Stimulated activated CD8-positive, alpha-beta memory T cell treated with anti-CD3 and anti-CD28 coated beads, Interleukin-7, amount 100 ng/mL, for 1 hour (primary cell): ENCODE measurements around the gene LUC7L2.
A peak's percentile ranks its signal among the peaks of the same experiment; 100 is the strongest.
"Not testable (repeated sequence)": the region's sequence is repeated elsewhere in the genome, so short reads cannot be mapped to it uniquely, and the experiment has no call there.

Experiments used
- DNase-seq, 2 donors: peaks; one replicate each; pipeline ENCODE4 v3.0.0-alpha.2; 2020; ENCODE audit warnings: low read depth in 2 of 2

The LUC7L2 gene

DNA sequence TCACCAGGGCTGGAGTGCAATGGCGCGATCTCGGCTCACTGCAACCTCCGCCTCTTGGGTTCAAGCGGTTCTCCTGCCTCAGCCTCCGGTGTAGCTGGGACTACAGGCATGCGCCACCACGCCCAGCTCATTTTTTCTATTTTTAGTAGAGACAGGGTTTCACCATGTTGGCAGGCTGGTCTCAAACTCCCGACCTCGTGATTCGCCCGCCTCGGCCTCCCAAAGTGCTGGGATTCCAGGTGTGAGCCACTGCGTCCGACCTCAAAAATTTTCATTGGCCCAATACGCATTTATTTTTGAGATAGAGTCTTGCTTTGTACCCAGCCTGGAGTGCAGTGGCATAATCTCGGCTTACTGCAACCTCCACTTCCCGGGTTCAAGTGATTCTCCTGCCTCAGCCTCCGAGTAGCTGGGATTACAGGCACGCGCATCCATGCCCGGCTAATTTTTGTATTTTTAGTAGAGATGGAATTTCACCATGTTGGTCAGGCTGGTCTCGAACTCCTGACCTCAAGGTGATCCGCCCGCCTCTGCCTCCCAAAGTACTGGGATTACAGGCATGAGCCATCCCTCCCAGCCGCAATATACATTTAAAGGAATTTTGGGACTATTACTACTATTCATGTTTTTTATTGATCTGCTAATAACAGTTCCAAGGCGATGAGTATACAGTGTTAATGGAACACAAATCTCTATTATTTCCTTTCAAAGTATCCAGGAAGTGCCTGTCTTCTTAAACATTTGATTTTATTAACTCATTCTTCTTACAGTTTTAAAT lies 1.8 kb upstream of the LUC7L2 start:
- not testable (repeated sequence) for DNase-seq

GRCh38 chr7:139358541-139359365 lies 941 bp upstream of the LUC7L2 start:
- no peak for DNase-seq

- DNase-seq = peak; percentile 93 to 94
These were observed 685 bp downstream of the LUC7L2 start for GRCh38 chr7:139360210-139360947.

GRCh38 chr7:139360948-139361307 lies 1.2 kb downstream of the LUC7L2 start:
- no peak for DNase-seq

GRCh38 chr7:139361523-139361922 lies 1.8 kb downstream of the LUC7L2 start:
- DNase-seq = no peak

DNA sequence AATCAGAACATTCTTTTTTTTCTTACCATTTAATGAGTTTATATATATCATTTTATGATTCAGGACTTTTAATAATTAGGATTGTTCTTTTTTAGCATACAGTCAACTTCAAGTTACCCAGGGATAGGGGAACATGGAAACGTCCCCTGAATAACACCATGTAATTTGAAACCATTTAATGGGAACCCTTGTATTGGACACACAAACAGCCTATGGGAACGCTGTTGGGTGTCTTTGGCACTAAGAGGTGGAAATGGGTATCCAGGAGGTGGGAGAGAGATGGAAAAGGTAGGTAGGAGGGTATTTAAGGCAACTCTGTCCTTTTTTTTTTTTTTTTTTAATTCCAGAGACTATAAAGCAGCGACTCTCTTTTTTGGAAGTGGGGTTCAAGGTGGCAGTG lies 2.6 kb downstream of the LUC7L2 start:
- no peak for DNase-seq

DNA sequence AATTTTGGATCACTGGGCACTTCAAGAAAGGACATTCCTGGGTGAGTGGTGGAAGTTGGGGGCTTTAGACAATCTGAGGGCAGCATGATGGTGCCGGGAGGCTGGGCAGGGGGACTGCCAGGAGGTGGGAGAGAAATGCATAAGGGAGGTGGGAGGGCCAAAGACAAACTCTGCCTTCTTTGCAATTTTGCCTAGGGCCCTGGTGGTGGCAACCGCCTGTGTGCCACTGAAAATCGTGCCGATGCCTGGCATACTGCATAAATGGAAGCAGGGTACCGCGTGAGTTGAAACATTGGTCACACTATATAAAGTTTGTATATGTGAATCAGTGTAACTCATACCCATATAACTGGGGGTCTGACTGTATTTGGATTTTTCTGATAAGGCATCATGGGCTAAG lies 3.3 kb downstream of the LUC7L2 start:
- DNase-seq = no peak

- DNase-seq = no peak
These were observed 5.6 kb downstream of the LUC7L2 start for GRCh38 chr7:139365336-139365735.

DNA sequence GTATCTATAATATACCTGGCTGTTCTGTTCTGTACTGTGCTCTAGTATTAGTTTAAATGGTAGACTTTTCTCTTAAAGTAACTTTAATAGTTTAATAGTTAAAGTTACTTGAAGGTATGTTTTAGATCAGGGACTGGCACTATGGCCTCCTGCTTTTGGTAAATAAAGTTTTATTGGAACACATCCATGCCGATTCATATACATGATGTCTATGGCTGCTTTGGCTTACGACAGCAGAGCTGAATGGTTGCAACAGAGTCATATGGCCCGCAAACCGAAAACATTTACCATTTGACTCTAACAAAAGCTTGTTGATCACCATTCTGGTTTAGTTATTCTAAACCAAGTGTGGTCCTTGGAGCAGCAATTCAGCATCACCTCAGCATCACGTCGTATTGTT lies 6.7 kb downstream of the LUC7L2 start:
- DNase-seq = no peak

- DNase-seq = no peak
These were observed 7.9 kb downstream of the LUC7L2 start for GRCh38 chr7:139367438-139368155.

DNA sequence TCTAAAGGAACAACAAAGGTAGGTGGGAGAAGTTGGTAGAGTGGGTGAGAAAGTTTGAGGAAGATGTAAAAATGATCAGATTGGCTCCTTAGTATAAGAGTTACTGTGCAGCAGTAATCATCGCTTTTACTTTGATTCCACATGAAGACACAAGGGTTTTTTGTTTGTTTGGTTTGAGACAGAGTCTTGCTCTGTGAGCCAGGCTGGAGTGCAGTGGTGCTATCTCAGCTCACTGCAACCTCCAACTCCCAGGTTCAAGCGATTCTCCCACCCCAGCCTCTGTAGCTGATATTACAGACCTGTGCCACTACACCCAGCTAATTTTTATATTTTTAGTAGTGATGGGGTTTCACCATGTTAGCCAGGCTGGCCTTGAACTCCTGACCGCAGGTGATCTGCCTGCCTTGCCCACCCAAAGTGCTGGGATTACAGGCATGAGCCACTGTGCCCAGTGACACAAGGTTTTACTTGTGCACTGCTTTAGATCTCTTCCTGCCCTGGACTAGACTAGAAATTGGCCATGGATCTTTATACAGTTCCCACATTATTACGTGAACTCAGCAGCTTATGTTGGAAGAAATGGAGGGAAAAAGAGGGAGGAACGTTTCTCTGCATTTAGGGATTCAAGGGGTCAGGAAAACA lies 10.7 kb downstream of the LUC7L2 start:
- no peak for DNase-seq

GRCh38 chr7:139370943-139371313 lies 11.2 kb downstream of the LUC7L2 start:
- no peak for DNase-seq

- no peak for DNase-seq
These were observed 14.6 kb downstream of the LUC7L2 start for GRCh38 chr7:139374246-139374645.

DNA sequence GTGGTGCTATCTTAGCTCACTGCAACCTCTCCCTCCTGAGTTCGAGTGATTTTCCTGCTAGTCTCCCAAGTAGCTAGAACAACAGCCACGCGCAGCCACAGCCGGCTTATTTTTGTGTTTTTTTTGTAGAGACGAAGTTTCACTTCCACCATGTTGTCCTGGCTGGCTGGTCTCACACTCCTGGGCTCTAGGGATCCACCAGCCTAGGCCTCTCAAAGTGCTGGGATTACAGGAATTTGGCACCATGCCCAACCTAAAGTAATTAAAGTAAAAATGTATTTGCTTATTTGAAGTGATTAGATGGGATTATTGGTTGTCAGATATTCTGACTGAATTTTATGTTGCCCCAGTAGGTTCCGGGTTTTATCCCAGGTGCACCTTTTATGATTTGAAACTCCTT lies 22.7 kb downstream of the LUC7L2 start:
- no peak for DNase-seq

DNA sequence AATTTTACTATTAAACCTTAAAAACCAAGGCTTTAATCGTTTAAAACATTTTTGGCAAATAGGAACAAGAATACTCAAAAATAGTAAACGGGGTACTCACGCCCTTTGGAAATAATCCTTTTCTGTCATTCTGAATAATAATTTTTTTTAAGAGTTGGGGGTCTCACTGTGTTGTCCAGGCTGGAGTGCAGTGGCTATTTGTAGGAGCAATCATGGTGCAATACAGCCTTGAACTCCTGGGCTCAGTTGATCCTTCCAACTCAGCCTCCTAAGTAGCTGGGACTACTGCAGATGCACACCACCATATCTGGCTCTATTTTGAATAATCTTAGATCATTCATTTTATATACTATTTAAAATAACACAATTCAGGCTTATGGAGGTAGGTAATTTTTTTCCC lies 24.9 kb downstream of the LUC7L2 start:
- no peak for DNase-seq

- no peak for DNase-seq
These were observed 27.9 kb downstream of the LUC7L2 start for GRCh38 chr7:139387594-139387993.

DNA sequence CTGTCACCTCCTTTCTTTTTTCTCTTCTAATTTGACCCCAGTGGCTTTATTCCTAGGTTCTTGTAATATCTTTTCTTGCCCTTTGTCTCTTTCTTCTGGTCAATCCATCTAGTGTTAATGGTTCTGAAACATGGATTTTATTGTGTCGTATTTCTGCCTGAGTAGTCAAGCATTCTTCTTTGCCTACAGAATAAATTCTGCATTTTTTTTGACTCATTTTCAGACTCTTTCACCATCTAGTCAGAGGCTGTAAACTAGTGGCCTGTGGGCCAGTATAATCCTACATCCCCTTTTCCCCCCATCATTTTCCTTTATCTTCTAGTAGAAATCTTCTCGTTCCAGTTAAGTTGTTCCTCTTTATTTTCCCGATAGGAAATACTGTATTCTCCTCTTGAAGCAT lies 29.4 kb downstream of the LUC7L2 start:
- DNase-seq = no peak

DNA sequence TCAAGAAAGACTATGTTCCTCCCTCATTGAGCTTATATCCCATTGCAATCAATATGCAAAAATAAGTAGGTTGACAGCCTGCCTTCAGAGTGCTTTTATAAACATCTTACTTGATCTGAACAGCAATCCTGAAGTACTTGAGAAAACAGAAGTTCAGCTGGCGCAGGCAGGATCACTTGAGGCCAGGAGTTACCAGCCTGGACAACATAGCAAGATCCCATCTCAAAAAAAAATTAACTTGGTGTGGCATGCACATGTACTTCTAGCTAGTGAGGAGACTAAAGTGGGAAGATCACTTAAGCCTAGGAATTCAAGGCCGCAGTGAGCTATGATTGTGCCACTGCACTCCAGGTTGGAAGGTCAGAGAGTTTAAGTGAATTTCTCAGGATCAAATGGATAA lies 30.1 kb downstream of the LUC7L2 start:
- DNase-seq = no peak

DNA sequence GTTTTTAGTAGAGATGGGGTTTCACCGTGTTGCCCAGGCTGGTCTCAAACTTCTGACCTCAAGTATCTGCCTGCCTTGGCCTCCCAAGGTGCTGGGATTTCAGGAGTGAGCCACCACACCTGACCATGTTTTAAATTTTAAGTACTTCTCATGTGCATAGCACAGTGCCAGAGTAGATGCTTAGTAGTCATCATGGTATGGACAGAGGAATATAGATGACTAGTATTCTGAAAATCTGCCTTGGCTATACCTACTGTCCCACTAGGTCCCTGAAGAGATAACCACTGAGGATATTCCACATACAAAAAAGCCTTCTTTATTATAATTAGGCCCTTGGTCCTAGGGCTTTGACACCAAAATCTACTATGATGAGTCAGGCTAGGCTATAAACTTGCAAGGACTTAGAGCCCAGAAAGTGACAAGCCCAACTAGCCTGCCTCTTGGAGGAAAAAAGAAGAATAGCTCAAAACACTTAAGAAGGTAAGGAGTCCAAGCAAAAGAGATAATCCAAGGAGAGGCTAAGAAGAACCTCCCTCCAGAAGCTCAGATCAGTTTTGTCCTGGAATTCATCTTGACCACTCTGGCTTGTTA lies 34.0 kb downstream of the LUC7L2 start:
- DNase-seq = no peak

DNA sequence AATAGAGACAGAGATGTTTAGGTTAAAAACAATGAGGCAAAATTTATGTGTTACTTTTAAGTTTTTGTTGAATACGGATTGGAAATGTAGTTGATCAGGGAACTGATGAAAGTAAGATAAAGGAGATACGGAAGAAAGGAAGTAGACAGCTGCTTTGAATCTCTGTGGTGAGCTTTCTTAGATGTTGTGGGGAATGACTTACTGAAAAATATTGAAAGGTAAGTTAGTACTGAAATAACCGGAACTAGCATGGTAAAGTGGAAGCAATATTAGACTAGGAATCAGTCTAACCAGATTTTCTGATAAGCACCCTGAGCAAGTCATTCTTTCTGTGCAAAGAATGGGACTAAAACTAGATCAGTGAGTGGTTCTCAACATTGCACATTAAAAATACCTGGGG lies 34.8 kb downstream of the LUC7L2 start:
- DNase-seq = no peak

GRCh38 chr7:139396323-139396951 lies 36.7 kb downstream of the LUC7L2 start:
- no peak for DNase-seq
